ENCODE data around the gene BCL3. TPM values are rescaled to one million over a fixed set of nuclear protein-coding genes. Genes with fewer than 3 reads are reported as not detected.

The BCL3 gene
- total and polyA plus RNA-seq, 2 of the 13 experiments (the other 11 are each of a cell fraction or from before 2014, with no cell fraction given): 2.3 to 4.0 TPM

DNA sequence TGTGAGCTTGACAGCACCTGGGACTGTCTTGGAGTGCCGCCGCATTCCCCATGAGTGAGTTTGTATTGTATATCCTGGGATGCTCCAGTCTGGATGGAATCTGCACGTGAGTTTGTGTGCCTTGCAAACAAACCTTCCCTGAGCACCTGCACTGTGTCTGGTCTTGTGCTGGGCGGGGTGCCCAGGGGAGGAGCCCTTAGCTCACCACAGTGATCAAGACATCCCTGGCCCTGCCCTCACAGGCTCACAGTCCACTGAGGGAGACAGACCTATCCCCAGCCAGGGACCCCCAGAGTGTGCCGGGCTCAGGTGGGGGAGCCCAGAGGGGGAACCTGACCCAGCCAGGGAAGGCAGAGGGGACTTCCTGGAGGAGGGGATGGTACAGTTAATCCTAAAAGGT, 58.7 kb downstream of the BCL3 start (continued):
- TF ChIP-seq HNF1B (CRISPR knock-in tag; IDR thresholded peaks at IDR 0.05) (no peak), SALL1 (CRISPR knock-in tag; IDR thresholded peaks at IDR 0.05) (peak; percentile 51), FLYWCH1 (CRISPR knock-in tag; IDR thresholded peaks at IDR 0.05) (no peak), ZNF672 (CRISPR knock-in tag; IDR thresholded peaks at IDR 0.05) (no peak), FOXJ3 (CRISPR knock-in tag; IDR thresholded peaks at IDR 0.05; ENCODE audit: borderline replicate concordance) (no peak), ZNF678 (CRISPR knock-in tag; IDR thresholded peaks at IDR 0.05) (no peak), SIN3B (IDR thresholded peaks at IDR 0.05; ENCODE audit: low read length) (no peak), ZFP91 (CRISPR knock-in tag; IDR thresholded peaks at IDR 0.05; ENCODE audit: borderline replicate concordance) (no peak), HNF4A (CRISPR knock-in tag; IDR thresholded peaks at IDR 0.05) (peak; percentile 49), NCOA2 (CRISPR knock-in tag; IDR thresholded peaks at IDR 0.05) (peak; percentile 68), FOXM1 (CRISPR knock-in tag; IDR thresholded peaks at IDR 0.05) (no peak), HOXD1 (CRISPR knock-in tag; IDR thresholded peaks at IDR 0.05) (0 out of 2 replicates have a peak, but pooled peaks have one; percentile 15), GFI1 (CRISPR knock-in tag; IDR thresholded peaks at IDR 0.05; ENCODE audit: borderline replicate concordance) (no peak)
- TF ChIP-seq, protein P1, sequence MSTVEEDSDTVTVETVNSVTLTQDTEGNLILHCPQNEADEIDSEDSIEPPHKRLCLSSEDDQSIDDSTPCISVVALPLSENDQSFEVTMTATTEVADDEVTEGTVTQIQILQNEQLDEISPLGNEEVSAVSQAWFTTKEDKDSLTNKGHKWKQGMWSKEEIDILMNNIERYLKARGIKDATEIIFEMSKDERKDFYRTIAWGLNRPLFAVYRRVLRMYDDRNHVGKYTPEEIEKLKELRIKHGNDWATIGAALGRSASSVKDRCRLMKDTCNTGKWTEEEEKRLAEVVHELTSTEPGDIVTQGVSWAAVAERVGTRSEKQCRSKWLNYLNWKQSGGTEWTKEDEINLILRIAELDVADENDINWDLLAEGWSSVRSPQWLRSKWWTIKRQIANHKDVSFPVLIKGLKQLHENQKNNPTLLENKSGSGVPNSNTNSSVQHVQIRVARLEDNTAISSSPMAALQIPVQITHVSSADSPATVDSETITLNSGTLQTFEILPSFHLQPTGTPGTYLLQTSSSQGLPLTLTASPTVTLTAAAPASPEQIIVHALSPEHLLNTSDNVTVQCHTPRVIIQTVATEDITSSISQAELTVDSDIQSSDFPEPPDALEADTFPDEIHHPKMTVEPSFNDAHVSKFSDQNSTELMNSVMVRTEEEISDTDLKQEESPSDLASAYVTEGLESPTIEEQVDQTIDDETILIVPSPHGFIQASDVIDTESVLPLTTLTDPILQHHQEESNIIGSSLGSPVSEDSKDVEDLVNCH (CRISPR knock-in tag; IDR thresholded peaks at IDR 0.05): no peak
- TF ChIP-seq, protein P2, sequence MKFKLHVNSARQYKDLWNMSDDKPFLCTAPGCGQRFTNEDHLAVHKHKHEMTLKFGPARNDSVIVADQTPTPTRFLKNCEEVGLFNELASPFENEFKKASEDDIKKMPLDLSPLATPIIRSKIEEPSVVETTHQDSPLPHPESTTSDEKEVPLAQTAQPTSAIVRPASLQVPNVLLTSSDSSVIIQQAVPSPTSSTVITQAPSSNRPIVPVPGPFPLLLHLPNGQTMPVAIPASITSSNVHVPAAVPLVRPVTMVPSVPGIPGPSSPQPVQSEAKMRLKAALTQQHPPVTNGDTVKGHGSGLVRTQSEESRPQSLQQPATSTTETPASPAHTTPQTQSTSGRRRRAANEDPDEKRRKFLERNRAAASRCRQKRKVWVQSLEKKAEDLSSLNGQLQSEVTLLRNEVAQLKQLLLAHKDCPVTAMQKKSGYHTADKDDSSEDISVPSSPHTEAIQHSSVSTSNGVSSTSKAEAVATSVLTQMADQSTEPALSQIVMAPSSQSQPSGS (CRISPR knock-in tag; IDR thresholded peaks at IDR 0.05): peak; percentile 61; the same call in 1 of the 2 replicates
- TF ChIP-seq, protein P3, sequence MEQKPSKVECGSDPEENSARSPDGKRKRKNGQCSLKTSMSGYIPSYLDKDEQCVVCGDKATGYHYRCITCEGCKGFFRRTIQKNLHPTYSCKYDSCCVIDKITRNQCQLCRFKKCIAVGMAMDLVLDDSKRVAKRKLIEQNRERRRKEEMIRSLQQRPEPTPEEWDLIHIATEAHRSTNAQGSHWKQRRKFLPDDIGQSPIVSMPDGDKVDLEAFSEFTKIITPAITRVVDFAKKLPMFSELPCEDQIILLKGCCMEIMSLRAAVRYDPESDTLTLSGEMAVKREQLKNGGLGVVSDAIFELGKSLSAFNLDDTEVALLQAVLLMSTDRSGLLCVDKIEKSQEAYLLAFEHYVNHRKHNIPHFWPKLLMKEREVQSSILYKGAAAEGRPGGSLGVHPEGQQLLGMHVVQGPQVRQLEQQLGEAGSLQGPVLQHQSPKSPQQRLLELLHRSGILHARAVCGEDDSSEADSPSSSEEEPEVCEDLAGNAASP (CRISPR knock-in tag; IDR thresholded peaks at IDR 0.05; ENCODE audit: borderline replicate concordance): peak; percentile 77; the same call in 1 of the 2 replicates
- TF ChIP-seq, protein P4, sequence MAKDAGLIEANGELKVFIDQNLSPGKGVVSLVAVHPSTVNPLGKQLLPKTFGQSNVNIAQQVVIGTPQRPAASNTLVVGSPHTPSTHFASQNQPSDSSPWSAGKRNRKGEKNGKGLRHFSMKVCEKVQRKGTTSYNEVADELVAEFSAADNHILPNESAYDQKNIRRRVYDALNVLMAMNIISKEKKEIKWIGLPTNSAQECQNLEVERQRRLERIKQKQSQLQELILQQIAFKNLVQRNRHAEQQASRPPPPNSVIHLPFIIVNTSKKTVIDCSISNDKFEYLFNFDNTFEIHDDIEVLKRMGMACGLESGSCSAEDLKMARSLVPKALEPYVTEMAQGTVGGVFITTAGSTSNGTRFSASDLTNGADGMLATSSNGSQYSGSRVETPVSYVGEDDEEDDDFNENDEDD (CRISPR knock-in tag; IDR thresholded peaks at IDR 0.05; ENCODE audit: borderline replicate concordance): peak; percentile 23; the same call in 1 of the 2 replicates
